BLaER1 (cell line): ENCODE data around the gene NPAS3.

ENCODE experiments used
- H3K27ac ChIP-seq: shearing (Covaris generic); formaldehyde crosslinking; 2 replicates; pipeline ENCODE4 v1.8.1; 2022
- H3K27me3 ChIP-seq: shearing (Covaris generic); formaldehyde crosslinking; 2 replicates; pipeline ENCODE4 v1.8.1; 2022
- H3K36me3 ChIP-seq: shearing (Covaris generic); formaldehyde crosslinking; 2 replicates; pipeline ENCODE4 v1.8.1; 2022
- H3K4me1 ChIP-seq: shearing (Covaris generic); formaldehyde crosslinking; 2 replicates; pipeline ENCODE4 v1.8.1; 2022
- H3K4me2 ChIP-seq: shearing (Covaris generic); formaldehyde crosslinking; 2 replicates; pipeline ENCODE4 v1.8.1; 2022
- H3K4me3 ChIP-seq: shearing (Covaris generic); formaldehyde crosslinking; 2 replicates; pipeline ENCODE4 v1.8.1; 2022
- H3K9ac ChIP-seq: shearing (Covaris generic); formaldehyde crosslinking; 2 replicates; pipeline ENCODE4 v1.8.1; 2022
- H3K9me3 ChIP-seq: shearing (Covaris generic); formaldehyde crosslinking; 2 replicates; pipeline ENCODE4 v1.8.1; 2022
- H4K20me1 ChIP-seq: shearing (Covaris generic); formaldehyde crosslinking; 2 replicates; pipeline ENCODE4 v1.8.1; 2022
- Cebpa-rat ChIP-seq: shearing (Covaris generic); IDR thresholded peaks from 2 replicates; pipeline ENCODE4 v1.8.1; 2022

The NPAS3 gene

GRCh38 chr14:33692762-33693161 lies 754.1 kb downstream of the NPAS3 start:
- no peaks in the 10 kb centered on the region for H3K9me3 ChIP-seq
- no peaks in the 10 kb centered on the region for H3K36me3 ChIP-seq
- H3K4me3 ChIP-seq, result no peak overlapping the region
- no peaks in the 10 kb centered on the region for H3K27me3 ChIP-seq
- H3K4me2 ChIP-seq, result no peak overlapping the region
- no peak overlapping the region for H3K27ac ChIP-seq
- H4K20me1 ChIP-seq, result no peaks in the 10 kb centered on the region
- TF ChIP-seq Cebpa-rat, result no peak
- no peak overlapping the region for H3K9ac ChIP-seq
- no peaks in the 10 kb centered on the region for H3K4me1 ChIP-seq

- no peaks in the 10 kb centered on the region for H3K9me3 ChIP-seq
- H3K4me1 ChIP-seq, result no peaks in the 10 kb centered on the region
- H3K27me3 ChIP-seq, result no peaks in the 10 kb centered on the region
- H3K27ac ChIP-seq, result no peak overlapping the region
- no peak overlapping the region for H3K4me2 ChIP-seq
- no peak overlapping the region for H3K4me3 ChIP-seq
- TF ChIP-seq Cebpa-rat, result no peak
- H4K20me1 ChIP-seq, result no peaks in the 10 kb centered on the region
- no peak overlapping the region for H3K9ac ChIP-seq
- H3K36me3 ChIP-seq, result no peaks in the 10 kb centered on the region
These were observed 754.6 kb downstream of the NPAS3 start for GRCh38 chr14:33693237-33693636.

GRCh38 chr14:33696165-33696564 lies 757.5 kb downstream of the NPAS3 start:
- Histone ChIP-seq H3K9me3 (no peaks in the 10 kb centered on the region), H3K9ac (no peak overlapping the region), H3K4me1 (no peaks in the 10 kb centered on the region), H3K27ac (no peak overlapping the region), H4K20me1 (no peaks in the 10 kb centered on the region), H3K4me2 (no peak overlapping the region), H3K27me3 (no peaks in the 10 kb centered on the region), H3K4me3 (no peak overlapping the region), H3K36me3 (no peaks in the 10 kb centered on the region)
- no peak for TF ChIP-seq Cebpa-rat

GRCh38 chr14:33699300-33699983 lies 760.8 kb downstream of the NPAS3 start:
- Histone ChIP-seq H3K4me2 (no peak overlapping the region), H3K27me3 (no peaks in the 10 kb centered on the region), H3K9ac (no peak overlapping the region), H3K36me3 (no peaks in the 10 kb centered on the region), H4K20me1 (no peaks in the 10 kb centered on the region), H3K4me1 (no peaks in the 10 kb centered on the region), H3K9me3 (no peaks in the 10 kb centered on the region), H3K4me3 (no peak overlapping the region), H3K27ac (no peak overlapping the region)
- TF ChIP-seq Cebpa-rat, result no peak

- H3K27me3 ChIP-seq, result no peaks in the 10 kb centered on the region
- H3K9me3 ChIP-seq, result no peaks in the 10 kb centered on the region
- no peak overlapping the region for H3K9ac ChIP-seq
- no peaks in the 10 kb centered on the region for H3K36me3 ChIP-seq
- H3K27ac ChIP-seq, result no peak overlapping the region
- no peaks in the 10 kb centered on the region for H4K20me1 ChIP-seq
- TF ChIP-seq Cebpa-rat, result no peak
- H3K4me2 ChIP-seq, result no peak overlapping the region
- H3K4me1 ChIP-seq, result no peaks in the 10 kb centered on the region
- H3K4me3 ChIP-seq, result no peak overlapping the region
These were observed 761.4 kb downstream of the NPAS3 start for GRCh38 chr14:33700052-33700451.

- Histone ChIP-seq H3K9ac (no peak overlapping the region), H3K27me3 (no peaks in the 10 kb centered on the region), H4K20me1 (no peaks in the 10 kb centered on the region), H3K4me1 (no peaks in the 10 kb centered on the region), H3K36me3 (no peaks in the 10 kb centered on the region), H3K4me2 (no peak overlapping the region), H3K27ac (no peak overlapping the region), H3K4me3 (no peak overlapping the region), H3K9me3 (no peaks in the 10 kb centered on the region)
- TF ChIP-seq Cebpa-rat, result no peak
These were observed 763.6 kb downstream of the NPAS3 start for GRCh38 chr14:33702293-33702692.

- Histone ChIP-seq H3K27me3 (no peaks in the 10 kb centered on the region), H3K27ac (no peak overlapping the region), H4K20me1 (no peaks in the 10 kb centered on the region), H3K9ac (no peak overlapping the region), H3K36me3 (no peaks in the 10 kb centered on the region), H3K4me2 (no peak overlapping the region), H3K9me3 (no peaks in the 10 kb centered on the region), H3K4me1 (no peaks in the 10 kb centered on the region), H3K4me3 (no peak overlapping the region)
- TF ChIP-seq Cebpa-rat, result no peak
These were observed 765.8 kb downstream of the NPAS3 start for GRCh38 chr14:33704481-33704880.

GRCh38 chr14:33705490-33705889 lies 766.8 kb downstream of the NPAS3 start:
- TF ChIP-seq Cebpa-rat, result no peak
- Histone ChIP-seq H3K4me2 (no peak overlapping the region), H4K20me1 (no peaks in the 10 kb centered on the region), H3K4me3 (no peak overlapping the region), H3K27me3 (no peaks in the 10 kb centered on the region), H3K9ac (no peak overlapping the region), H3K36me3 (no peaks in the 10 kb centered on the region), H3K4me1 (no peaks in the 10 kb centered on the region), H3K9me3 (no peaks in the 10 kb centered on the region), H3K27ac (no peak overlapping the region)

- H3K27ac ChIP-seq, result no peak overlapping the region
- no peak overlapping the region for H3K4me2 ChIP-seq
- no peak for TF ChIP-seq Cebpa-rat
- H4K20me1 ChIP-seq, result no peaks in the 10 kb centered on the region
- no peaks in the 10 kb centered on the region for H3K27me3 ChIP-seq
- no peaks in the 10 kb centered on the region for H3K36me3 ChIP-seq
- H3K4me3 ChIP-seq, result no peak overlapping the region
- H3K9ac ChIP-seq, result no peak overlapping the region
- no peaks in the 10 kb centered on the region for H3K4me1 ChIP-seq
- H3K9me3 ChIP-seq, result no peaks in the 10 kb centered on the region
These were observed 769.0 kb downstream of the NPAS3 start for GRCh38 chr14:33707716-33708115.

GRCh38 chr14:33709283-33709682 lies 770.6 kb downstream of the NPAS3 start:
- H3K9ac ChIP-seq, result no peak overlapping the region
- no peaks in the 10 kb centered on the region for H3K4me1 ChIP-seq
- no peak overlapping the region for H3K27ac ChIP-seq
- no peak overlapping the region for H3K4me2 ChIP-seq
- no peaks in the 10 kb centered on the region for H3K9me3 ChIP-seq
- no peaks in the 10 kb centered on the region for H3K36me3 ChIP-seq
- TF ChIP-seq Cebpa-rat, result no peak
- H4K20me1 ChIP-seq, result no peaks in the 10 kb centered on the region
- no peaks in the 10 kb centered on the region for H3K27me3 ChIP-seq
- H3K4me3 ChIP-seq, result no peak overlapping the region

GRCh38 chr14:33709711-33710110 lies 771.0 kb downstream of the NPAS3 start:
- no peak for TF ChIP-seq Cebpa-rat
- Histone ChIP-seq H3K4me2 (no peak overlapping the region), H3K9me3 (no peaks in the 10 kb centered on the region), H3K9ac (no peak overlapping the region), H3K27me3 (no peaks in the 10 kb centered on the region), H4K20me1 (no peaks in the 10 kb centered on the region), H3K27ac (no peak overlapping the region), H3K4me1 (no peaks in the 10 kb centered on the region), H3K4me3 (no peak overlapping the region), H3K36me3 (no peaks in the 10 kb centered on the region)
